ENCODE measurements around the gene TSPEAR. TPM values are rescaled to one million over a fixed set of nuclear protein-coding genes. Genes with fewer than 3 reads are reported as not detected.
"Not testable (repeated sequence)": the region's sequence is repeated elsewhere in the genome, so short reads cannot be mapped to it uniquely, and the experiment has no call there.

Gene TSPEAR
- total and polyA plus RNA-seq, 3 donors from 2014 or later = 0.53 to 0.62 (median 0.55) TPM

- intact Hi-C loops (cut with DNase I; ENCODE audit: low total_unique reads) = no loop called here
- WGBS, 2 donors = 81 to 91% methylated on average over 12 of the region's 12 CpGs
Observed at GRCh38 chr21:44594406-44594916, 116.9 kb downstream of the TSPEAR start.

GRCh38 chr21:44593598-44594405 lies 117.6 kb downstream of the TSPEAR start:
- no peak for DNase-seq
- TF ChIP-seq, protein P1, sequence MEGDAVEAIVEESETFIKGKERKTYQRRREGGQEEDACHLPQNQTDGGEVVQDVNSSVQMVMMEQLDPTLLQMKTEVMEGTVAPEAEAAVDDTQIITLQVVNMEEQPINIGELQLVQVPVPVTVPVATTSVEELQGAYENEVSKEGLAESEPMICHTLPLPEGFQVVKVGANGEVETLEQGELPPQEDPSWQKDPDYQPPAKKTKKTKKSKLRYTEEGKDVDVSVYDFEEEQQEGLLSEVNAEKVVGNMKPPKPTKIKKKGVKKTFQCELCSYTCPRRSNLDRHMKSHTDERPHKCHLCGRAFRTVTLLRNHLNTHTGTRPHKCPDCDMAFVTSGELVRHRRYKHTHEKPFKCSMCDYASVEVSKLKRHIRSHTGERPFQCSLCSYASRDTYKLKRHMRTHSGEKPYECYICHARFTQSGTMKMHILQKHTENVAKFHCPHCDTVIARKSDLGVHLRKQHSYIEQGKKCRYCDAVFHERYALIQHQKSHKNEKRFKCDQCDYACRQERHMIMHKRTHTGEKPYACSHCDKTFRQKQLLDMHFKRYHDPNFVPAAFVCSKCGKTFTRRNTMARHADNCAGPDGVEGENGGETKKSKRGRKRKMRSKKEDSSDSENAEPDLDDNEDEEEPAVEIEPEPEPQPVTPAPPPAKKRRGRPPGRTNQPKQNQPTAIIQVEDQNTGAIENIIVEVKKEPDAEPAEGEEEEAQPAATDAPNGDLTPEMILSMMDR (IDR thresholded peaks at IDR 0.05) = no peak
- no peak for TF ChIP-seq POLR2A (IDR thresholded peaks at IDR 0.05)
- Histone ChIP-seq H3K4me1 (no peaks in the 10 kb centered on the region), H3K36me3 (ENCODE audit: low read depth, missing control alignments) (no peaks in the 10 kb centered on the region), H3K9me3 (no peaks in the 10 kb centered on the region), H3K4me3 (no peak overlapping the region), H3K27ac (no peak overlapping the region), H3K27me3 (no peaks in the 10 kb centered on the region)
- 45 to 46% methylated on average over 20 of the region's 20 CpGs for WGBS, 2 donors
- intact Hi-C loops (cut with DNase I; ENCODE audit: low total_unique reads) = no loop called here

More at GRCh38 chr21:44594406-44594916, 116.9 kb downstream of the TSPEAR start:
- no peaks in the 10 kb centered on the region for H3K27me3 ChIP-seq
- no peak for DNase-seq
- TF ChIP-seq, protein P1 (IDR thresholded peaks at IDR 0.05) = no peak
- TF ChIP-seq POLR2A (IDR thresholded peaks at IDR 0.05) = no peak
- no peak overlapping the region for H3K27ac ChIP-seq
- H3K9me3 ChIP-seq = no peaks in the 10 kb centered on the region
- H3K4me3 ChIP-seq = no peak overlapping the region
- no peaks in the 10 kb centered on the region for H3K4me1 ChIP-seq
- H3K36me3 ChIP-seq (ENCODE audit: low read depth, missing control alignments) = no peaks in the 10 kb centered on the region

- Histone ChIP-seq H3K27me3 (no peaks in the 10 kb centered on the region), H3K9me3 (no peaks in the 10 kb centered on the region), H3K4me1 (no peaks in the 10 kb centered on the region), H3K27ac (no peak within 1 kb of the TSS), H3K4me3 (no peak within 1 kb of the TSS), H3K36me3 (ENCODE audit: low read depth, missing control alignments) (no peaks in the 10 kb centered on the region)
- intact Hi-C loops (cut with DNase I; ENCODE audit: low total_unique reads) = no loop called here
- TF ChIP-seq POLR2A (IDR thresholded peaks at IDR 0.05) = no peak
- TF ChIP-seq, protein P1 (IDR thresholded peaks at IDR 0.05) = no peak
- no peak for DNase-seq
- 70 to 72% methylated on average over 12 to 33 of the region's 33 CpGs for WGBS, 2 donors
Observed at GRCh38 chr21:44592446-44593311, 118.7 kb downstream of the TSPEAR start, which contains the start of gene KRTAP10-6. Gene KRTAP10-6, minus strand, starts transcription at chr21:44592505. Its CDS starts 21 bp downstream, at chr21:44592484.

- H3K27me3 ChIP-seq; DNase-seq; H3K9me3 ChIP-seq; intact Hi-C loops (cut with DNase I; ENCODE audit: low total_unique reads); H3K27ac ChIP-seq; H3K4me1 ChIP-seq; H3K4me3 ChIP-seq; H3K36me3 ChIP-seq (ENCODE audit: low read depth, missing control alignments): not testable (repeated sequence)
- WGBS, 2 donors = 80% methylated on average over 1 of the region's 4 CpGs; no CpG with 5 or more reads in 1 of the 2 donors
Observed at GRCh38 chr21:44591801-44592130, 119.6 kb downstream of the TSPEAR start.

DNA sequence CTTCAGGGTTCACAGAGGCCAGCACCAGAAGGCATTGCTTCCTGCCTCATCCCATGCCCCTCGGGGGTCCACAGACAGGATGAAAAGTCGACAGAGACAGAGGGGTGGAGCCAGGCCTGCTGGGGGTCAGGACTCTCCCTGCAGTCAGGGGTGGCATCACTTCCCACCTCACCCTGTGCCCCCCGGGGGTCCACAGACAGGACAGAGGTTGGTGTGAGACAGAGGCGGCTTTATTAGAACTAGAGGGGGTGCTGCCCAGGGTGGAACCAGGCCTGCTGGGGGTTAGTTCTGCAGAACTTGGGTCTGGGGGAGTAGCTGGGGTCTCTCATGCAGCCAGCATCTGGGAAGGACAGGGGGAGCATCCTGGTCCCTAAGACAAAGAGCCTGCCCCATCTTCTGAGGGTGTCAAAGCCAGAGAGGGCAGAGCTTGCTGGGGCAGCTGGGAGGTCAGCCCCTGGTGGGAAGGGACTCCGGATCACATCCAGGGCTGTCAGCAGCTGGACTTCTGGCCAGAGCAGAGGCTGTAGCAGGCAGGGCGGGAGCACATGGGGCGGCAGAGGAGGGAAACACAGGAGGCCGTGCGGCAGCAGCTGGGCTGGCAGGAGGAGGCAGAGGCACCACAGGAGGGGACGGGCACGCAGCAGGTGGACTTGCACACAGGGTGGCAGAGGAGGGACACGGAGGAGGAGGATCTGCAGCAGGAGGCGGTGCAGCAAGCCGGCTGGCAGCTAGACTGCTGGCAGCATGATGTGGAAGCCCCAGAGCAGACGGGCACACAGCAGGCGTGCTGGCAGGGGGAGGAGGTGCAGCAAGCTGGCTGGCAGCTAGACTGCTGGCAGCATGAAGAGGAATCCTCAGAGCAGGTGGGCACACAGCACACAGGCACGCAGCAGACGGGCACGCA lies 120.2 kb downstream of the TSPEAR start:
- WGBS, 2 donors = 67 to 71% methylated on average over 14 to 19 of the region's 19 CpGs
- H3K36me3 ChIP-seq (ENCODE audit: low read depth, missing control alignments); DNase-seq; H3K4me3 ChIP-seq; H3K4me1 ChIP-seq; intact Hi-C loops (cut with DNase I; ENCODE audit: low total_unique reads); H3K9me3 ChIP-seq; H3K27ac ChIP-seq; H3K27me3 ChIP-seq: not testable (repeated sequence)

Measured in testis (tissue), 3 donors.